HG02623 (cell line): Measurements from ENCODE around the gene BAK1.
"Not testable (repeated sequence)": the region's sequence is repeated elsewhere in the genome, so short reads cannot be mapped to it uniquely, and the experiment has no call there.

ENCODE experiments used
- ATAC-seq: cut with Tn5 transposase; IDR thresholded peaks from one replicate; pipeline ENCODE4 v1.9.1; 2021; ENCODE audit warnings: moderate library complexity; ENCODE audit not compliant: unreplicated experiment

The BAK1 gene

GRCh38 chr6:33609019-33609418, 28.9 kb upstream of the BAK1 start:
- no peak for ATAC-seq

- ATAC-seq = no peak
Observed at GRCh38 chr6:33607784-33608161, 27.7 kb upstream of the BAK1 start.

- ATAC-seq = no peak
Observed at GRCh38 chr6:33607126-33607783, 27.2 kb upstream of the BAK1 start.

GRCh38 chr6:33606642-33607041, 26.6 kb upstream of the BAK1 start:
- no peak for ATAC-seq

DNA sequence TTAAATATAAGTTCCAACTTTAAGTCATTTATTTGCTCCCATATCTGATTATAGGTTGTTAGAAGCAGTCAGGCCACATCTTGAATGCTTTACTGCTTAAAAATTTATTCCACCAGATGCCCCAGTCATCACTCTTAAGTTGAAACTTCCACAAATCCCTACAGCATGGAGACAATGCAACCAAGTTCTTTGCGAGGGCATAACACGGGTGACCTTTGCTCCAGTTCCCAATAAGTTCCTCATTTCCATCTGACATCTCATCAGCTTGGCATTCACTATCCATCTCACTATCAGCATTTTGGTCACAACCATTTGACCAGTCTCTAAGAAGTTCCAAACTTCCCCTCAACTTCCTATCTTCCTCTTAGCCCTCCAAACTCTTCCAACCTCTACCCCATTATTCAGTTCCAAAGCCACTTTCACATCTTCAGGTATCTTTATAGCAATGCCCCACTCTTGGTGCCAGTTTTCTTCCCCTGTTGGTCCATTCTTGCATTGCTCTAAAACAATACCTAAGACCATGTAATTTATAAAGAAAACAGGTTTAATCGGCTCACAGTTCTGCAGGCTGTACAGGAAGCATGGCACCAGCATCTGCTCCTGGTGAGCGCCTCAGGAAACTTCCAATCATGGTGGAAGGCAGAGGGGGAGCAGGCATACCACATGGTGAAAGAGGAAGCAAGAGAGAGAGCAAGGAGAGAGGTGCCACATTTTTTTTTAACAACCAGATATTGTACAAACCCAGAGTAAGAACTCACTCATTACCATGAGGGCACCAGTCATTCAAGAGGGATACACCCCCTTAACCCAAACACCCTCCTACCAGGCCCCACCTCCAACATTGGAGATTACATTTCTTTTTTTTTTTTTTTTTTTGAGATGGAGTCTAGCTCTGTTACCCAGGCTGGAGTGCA, 25.1 kb upstream of the BAK1 start:
- no peak for ATAC-seq

DNA sequence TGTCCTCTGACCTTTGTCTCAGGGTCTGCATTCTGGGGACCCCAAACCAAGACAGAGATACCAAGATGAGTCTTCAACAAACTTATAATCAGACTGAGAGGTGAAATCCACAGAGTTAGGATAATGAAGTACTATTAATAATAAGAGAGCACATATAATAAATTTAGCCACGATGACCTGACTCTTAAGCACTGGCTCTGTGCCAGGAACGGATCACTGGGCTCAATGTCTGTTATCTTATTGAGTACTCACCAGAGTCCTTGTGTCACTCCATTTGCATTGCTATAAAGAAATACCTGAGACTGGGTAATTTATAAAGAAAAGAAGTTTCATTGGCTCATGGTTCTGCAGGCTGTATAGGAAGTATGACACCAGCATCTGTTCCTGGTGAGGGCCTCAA, 22.1 kb upstream of the BAK1 start:
- no peak for ATAC-seq

DNA sequence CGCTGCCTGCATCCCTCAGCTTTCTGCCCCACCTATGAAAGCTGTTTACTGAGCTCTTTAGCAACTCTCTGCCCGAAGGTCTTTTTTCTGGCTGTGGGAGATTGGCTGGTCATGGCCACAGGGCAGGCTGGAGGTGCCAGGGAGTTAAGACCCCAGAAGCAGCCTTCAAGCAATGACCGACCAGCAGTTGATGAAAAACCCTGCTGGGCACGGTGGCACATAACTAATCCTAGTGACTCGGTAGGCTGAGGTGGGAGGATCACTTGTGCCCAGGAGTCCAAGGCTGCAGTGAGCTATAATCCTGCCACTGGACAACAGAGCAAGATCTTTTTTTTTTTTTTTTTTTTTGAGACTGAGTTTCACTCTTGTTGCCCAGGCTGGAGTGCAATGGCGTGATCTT, 20.7 kb upstream of the BAK1 start:
- ATAC-seq = no peak

- ATAC-seq = no peak
Observed at GRCh38 chr6:33599413-33599938, 19.4 kb upstream of the BAK1 start.

- no peak for ATAC-seq
Observed at GRCh38 chr6:33597551-33598322, 17.7 kb upstream of the BAK1 start.

DNA sequence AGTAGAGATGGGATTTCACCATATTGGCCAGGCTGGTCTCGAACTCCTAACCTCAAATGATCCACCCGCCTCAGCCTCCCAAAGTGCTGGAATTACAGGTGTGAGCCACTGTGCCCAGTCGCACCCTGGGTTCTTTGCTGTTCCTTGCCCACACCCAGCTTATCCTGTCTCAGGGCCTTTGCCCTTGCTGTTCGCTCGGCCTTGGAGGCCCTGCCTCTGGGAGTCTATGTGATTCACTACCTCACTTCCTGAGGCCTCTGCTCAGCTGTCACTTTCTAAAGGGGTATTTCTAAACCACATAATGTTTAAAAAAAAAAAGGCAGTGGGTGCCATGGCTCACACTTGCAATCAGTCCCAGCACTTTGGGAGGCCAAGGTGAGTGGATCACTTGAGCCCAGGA, 16.8 kb upstream of the BAK1 start:
- ATAC-seq = not testable (repeated sequence)

- no peak for ATAC-seq
Observed at GRCh38 chr6:33595001-33595846, 15.1 kb upstream of the BAK1 start.

DNA sequence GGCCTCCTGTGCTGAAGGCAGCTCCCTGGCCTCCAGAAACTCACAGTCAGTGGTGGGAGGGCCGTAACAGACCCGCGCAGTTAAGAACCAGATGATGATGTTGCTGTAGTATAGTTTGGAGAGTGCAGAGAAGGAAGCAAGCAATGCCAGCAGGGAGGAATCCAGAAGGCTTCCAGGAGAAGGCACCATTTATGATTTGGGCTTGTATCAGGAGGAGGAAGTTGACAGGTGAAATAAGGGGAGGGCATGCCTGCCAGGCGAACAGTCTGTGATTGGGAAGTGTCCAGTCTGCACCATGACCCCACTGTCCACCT, 13.3 kb upstream of the BAK1 start:
- ATAC-seq = no peak

DNA sequence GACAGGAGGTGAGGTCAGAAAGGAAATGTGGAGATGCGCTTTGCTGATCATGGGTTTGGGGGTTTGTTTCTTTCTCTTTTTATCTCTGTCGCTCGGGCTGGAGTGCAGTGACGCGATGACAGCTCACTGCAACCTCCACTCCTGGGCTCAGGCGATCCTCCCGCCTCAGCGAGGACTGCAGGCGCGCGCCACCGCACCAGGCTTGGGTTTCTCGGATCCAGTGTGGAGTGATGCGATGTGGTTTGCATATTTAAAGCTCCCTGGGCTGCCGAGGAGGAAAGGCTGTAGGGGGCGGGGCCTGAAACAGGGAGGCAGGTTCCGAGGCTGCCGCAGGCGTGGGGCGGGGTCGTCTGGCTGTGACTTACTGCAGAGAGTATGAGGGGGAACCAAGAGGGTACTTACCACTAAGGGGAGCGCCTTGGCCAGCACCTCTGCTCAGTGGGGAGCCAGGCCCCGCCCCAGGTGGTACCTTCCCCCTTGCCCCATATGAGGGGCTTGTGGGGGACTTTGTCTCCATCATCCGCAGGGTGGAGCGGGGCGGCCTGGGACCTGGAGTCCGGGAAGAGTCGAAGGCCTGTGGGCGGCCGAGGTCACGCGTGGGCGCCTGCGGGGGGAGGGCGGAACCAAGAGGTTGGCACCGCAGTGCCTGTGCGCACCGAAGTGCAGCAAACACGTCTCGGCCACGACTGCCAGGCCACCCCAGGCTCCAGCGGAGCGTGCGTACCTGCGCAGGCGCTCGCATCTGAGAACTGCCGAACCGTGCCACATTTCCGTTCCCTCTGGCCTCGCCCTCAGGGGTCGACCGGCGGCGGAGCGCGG, 12.7 kb upstream of the BAK1 start:
- ATAC-seq = no peak

- no peak for ATAC-seq
Observed at GRCh38 chr6:33592280-33592594, 12.2 kb upstream of the BAK1 start.

- ATAC-seq = no peak
Observed at GRCh38 chr6:33591424-33592032, 11.5 kb upstream of the BAK1 start.

DNA sequence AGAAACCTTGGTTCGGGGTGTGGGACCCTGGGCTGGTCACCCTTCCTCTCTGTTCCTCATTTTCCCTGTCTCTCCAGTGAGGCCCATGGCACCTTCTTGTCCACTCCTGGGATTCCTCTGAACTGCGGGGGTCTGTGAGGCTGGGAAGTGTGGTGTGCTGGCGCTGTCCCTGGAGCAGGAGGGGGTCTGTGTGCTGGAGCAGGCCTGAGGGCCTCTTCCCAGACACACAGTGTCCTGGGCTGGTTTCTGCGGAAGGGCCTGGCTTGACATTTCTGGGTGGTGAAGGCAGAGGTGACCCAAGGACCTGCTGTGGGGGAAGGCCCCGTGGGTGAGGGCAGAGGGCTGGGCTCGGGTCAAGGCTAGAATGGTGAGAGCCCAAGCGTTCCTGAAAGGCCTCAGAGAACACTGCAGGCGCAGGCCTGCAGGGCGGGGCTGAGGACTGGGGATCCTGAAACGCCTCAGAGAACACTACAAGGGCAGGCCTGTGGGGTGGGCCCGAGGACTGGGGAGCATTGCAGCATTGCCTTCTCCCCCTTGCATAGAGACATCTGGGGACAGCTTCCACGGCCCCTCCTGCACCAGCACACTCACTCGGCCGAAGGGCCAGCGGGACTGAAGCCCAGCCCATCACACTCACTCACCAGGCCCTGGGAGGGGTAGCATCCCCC, 10.6 kb upstream of the BAK1 start:
- ATAC-seq = no peak

DNA sequence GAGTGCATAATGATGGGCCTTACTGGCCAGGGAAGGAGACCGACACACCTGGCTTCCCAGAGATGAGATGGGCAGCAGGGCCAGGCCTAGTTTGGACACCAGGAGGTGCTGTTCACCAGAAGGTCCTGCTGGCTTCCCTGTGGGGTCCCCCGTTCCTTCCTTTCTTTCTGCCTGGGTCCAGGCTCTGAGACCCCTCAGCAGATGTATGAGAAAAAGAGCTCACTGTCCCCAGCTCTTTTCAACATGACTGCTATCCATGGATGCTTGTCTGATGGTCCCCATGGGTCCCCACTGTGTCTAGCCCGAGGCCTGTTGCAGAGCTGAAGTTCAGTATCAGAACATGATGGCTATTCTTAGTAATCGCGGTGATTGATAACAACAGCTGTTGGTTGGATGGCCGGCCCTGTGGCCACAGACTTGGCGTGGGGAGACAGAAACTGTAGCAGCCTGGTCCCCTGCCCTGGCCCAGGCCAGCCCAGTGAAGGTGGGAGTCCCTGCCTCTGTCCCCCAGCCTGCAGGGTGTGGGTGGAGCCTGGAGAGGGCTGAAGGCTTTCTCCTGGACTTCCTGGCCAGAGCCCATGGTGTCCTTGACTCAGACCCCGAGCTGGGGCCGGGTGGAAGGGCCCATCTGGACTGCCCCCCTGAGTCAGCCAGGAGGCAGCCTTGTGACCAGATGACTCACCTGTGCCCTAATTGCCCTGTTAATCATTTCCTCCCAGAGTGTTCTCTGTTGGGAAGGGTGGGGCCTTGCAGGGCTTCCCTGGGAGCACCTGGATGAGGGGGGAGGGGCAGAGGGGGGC, 9.9 kb upstream of the BAK1 start:
- ATAC-seq = no peak

- no peak for ATAC-seq
Observed at GRCh38 chr6:33589392-33589730, 9.3 kb upstream of the BAK1 start.
